ENCODE results near the gene FGF14.
A peak's percentile ranks its signal among the peaks of the same experiment; 100 is the strongest.

Gene FGF14

DNA sequence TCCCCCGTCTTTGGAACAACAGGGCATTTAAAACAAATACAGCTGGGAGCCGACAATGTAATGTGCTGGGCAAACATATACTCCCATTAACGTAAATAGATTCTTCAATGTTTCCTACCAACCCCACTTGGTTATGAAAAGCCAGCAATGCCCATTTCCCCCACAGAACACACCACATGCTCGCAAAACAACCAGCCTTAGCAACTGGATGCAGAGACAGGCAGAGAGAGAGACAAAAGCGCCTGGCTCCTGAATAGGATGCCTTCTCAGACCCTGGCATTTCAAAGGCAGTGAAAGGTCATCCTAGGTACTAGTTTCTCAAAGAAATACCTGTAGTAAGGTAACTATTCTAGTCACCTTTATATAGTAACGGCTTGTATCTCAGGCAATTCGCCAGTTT, 486.5 kb downstream of the FGF14 start:
- no peaks in the 10 kb centered on the region for H3K36me3 Mint-ChIP-seq
- H3K4me3 Mint-ChIP-seq, result no peak overlapping the region
- H3K4me1 Mint-ChIP-seq, result no peaks in the 10 kb centered on the region
- H3K9me3 Mint-ChIP-seq, result peaks cover 3% of the 10 kb centered on the region
- no peak overlapping the region for H3K27ac Mint-ChIP-seq
- peaks cover 24% of the 10 kb centered on the region for H3K27me3 Mint-ChIP-seq
- ATAC-seq, result no peak

DNA sequence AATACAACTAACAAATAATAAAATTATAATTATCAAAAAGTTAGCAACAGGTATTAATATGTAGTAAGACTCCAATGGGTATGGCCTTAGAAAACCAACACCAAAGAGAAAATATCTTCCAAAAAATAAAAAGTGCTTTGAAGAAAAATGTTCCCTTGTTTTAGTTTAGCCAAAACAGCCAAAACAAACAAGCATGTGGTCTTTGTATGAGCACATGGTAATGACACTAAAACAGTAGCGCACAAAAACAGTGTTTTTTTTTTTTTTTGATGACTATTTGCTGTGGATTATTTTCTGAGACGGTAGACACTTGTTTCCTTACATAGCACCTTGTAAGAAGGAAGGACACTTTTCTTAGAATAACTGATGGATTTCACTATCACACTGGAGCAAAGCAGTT, 490.1 kb downstream of the FGF14 start:
- H3K36me3 Mint-ChIP-seq, result no peaks in the 10 kb centered on the region
- no peak for ATAC-seq
- no peak overlapping the region for H3K27ac Mint-ChIP-seq
- peaks cover 8% of the 10 kb centered on the region for H3K9me3 Mint-ChIP-seq
- no peaks in the 10 kb centered on the region for H3K4me1 Mint-ChIP-seq
- H3K4me3 Mint-ChIP-seq, result no peak overlapping the region
- peaks cover 12% of the 10 kb centered on the region for H3K27me3 Mint-ChIP-seq

DNA sequence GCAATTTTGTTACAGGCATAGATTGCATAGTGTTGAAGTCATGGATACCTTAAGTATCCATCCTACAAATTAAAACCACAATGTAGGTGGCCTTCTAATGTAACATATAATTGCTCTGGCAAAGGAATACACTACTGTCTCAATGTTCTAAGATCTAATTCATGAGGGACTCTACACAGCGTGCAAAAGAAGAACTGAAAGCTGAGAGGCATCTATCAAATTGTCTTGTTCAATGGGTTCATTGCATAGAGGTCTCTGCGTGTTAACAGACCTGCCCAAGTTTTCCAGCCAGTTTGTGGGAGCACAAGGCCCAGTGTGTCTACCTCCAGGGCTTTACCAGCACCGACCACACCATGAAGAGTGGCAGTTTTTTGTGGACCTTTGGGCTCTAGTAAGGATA, 498.0 kb downstream of the FGF14 start:
- H3K27ac Mint-ChIP-seq, result no peak overlapping the region
- peaks cover 2% of the 10 kb centered on the region for H3K9me3 Mint-ChIP-seq
- peak; percentile 27 for ATAC-seq

DNA sequence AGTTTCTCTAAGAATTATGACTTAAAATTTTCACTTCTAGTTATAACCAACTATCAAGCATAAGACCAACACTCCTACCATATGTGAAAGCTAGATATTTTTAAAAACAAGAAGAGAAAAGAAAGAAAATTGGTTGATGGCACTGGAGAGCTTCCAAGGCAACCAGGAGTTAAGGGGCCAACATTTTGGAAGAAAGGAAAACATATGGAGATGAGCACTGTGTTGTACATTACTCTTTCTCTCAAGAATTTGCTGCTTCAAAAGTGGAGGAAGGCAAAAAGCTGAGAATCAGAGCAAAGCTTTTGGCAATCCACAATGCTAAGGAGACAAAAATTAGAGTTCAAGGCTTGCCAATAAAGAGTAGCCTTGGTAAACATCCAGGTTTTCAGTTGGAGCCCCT, 503.2 kb downstream of the FGF14 start:
- Mint-ChIP-seq H3K4me1 (no peaks in the 10 kb centered on the region), H3K4me3 (no peak overlapping the region), H3K9me3 (peaks cover 2% of the 10 kb centered on the region), H3K36me3 (no peaks in the 10 kb centered on the region), H3K27me3 (no peaks in the 10 kb centered on the region), H3K27ac (no peak overlapping the region)
- ATAC-seq, result no peak

More for the DNA sequence above, 498.0 kb downstream of the FGF14 start:
- H3K4me3 Mint-ChIP-seq, result no peak overlapping the region
- H3K4me1 Mint-ChIP-seq, result no peaks in the 10 kb centered on the region
- H3K36me3 Mint-ChIP-seq, result no peaks in the 10 kb centered on the region
- no peaks in the 10 kb centered on the region for H3K27me3 Mint-ChIP-seq

DNA sequence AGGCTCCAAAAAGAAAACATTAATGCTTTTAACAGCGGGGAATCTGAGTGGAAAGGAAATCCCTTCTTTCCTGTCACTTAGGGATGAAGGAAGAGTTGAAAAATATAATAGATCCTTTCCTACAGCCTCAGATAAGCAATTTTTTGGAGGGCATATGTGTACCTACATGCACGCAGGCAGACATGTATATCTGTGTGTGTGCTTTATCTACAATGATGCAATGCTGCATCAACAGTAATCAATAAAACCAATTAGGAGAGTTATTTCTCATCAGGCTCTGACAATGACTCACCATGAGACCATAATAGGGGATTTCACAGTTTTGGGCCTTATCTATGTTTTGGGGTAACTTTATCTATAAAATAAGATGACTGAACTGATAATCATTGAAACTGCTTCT, 505.3 kb downstream of the FGF14 start:
- no peak overlapping the region for H3K4me3 Mint-ChIP-seq
- no peak for ATAC-seq
- no peaks in the 10 kb centered on the region for H3K36me3 Mint-ChIP-seq
- H3K27ac Mint-ChIP-seq, result no peak overlapping the region
- peaks cover 2% of the 10 kb centered on the region for H3K9me3 Mint-ChIP-seq
- no peaks in the 10 kb centered on the region for H3K27me3 Mint-ChIP-seq
- H3K4me1 Mint-ChIP-seq, result no peaks in the 10 kb centered on the region

DNA sequence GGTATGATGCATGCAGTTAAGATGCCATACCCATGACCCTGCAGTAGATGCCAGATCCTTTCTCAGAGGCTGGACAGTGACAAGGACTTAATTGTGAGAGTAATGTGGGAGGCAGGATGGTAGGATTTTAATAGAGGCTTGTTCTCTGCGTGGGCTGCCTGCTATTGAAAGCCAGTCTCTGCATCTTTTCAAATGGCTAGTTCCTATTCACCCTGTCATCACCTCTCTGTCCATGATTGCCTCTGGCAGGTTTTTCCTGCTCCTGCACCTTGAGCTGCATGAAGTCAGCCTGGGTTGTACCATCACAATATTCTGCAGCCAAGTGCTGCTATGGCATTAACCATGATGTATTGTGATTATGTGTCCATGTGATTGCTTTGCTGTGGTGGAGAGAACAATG, 508.8 kb downstream of the FGF14 start:
- Mint-ChIP-seq H3K36me3 (no peaks in the 10 kb centered on the region), H3K4me1 (no peaks in the 10 kb centered on the region), H3K27ac (no peak overlapping the region), H3K9me3 (peaks cover 2% of the 10 kb centered on the region), H3K4me3 (no peak overlapping the region), H3K27me3 (no peaks in the 10 kb centered on the region)
- no peak for ATAC-seq

DNA sequence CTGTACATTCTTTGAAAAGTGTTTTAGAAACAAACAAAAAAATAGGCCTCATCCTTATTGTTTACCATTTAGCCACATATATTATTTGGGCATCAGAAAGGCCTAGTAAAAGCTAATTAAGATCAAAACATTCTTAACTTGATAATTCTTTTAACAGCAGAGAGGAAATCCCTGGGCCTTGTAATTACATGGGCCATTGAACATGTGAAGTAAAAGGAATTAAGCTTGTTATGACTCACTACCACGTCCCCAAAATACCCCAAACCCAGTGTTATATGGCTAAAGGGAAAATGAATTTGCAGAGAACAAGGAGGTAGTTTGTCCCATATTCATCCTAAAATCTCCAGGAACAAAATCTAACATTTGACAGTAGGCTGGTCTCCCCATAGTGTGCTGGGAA, 509.6 kb downstream of the FGF14 start:
- no peak overlapping the region for H3K27ac Mint-ChIP-seq
- no peaks in the 10 kb centered on the region for H3K36me3 Mint-ChIP-seq
- no peaks in the 10 kb centered on the region for H3K27me3 Mint-ChIP-seq
- H3K4me3 Mint-ChIP-seq, result no peak overlapping the region
- H3K9me3 Mint-ChIP-seq, result peaks cover 2% of the 10 kb centered on the region
- no peaks in the 10 kb centered on the region for H3K4me1 Mint-ChIP-seq
- ATAC-seq, result no peak

DNA sequence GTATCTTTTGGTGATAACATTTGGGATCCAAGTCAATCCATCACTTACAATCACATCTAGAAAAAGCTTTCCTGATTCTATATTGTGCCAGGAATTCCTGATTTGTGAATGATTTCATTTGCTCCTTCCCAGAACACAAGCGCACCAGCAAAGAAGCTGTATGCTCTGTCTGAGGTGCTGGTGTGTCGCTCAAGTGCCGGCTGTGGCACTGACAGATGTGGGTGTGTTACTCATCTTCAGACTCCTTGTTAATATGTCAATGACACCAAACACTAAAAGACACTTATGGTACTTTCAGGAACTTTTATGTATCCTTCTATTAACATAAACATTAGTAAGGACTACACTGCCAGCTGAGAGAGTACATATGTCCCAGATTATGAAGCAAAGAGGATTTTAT, 520.3 kb downstream of the FGF14 start:
- ATAC-seq, result no peak
- H3K27me3 Mint-ChIP-seq, result no peaks in the 10 kb centered on the region
- no peak overlapping the region for H3K27ac Mint-ChIP-seq
- H3K4me3 Mint-ChIP-seq, result no peak overlapping the region
- no peaks in the 10 kb centered on the region for H3K4me1 Mint-ChIP-seq
- H3K36me3 Mint-ChIP-seq, result no peaks in the 10 kb centered on the region
- H3K9me3 Mint-ChIP-seq, result no peaks in the 10 kb centered on the region

DNA sequence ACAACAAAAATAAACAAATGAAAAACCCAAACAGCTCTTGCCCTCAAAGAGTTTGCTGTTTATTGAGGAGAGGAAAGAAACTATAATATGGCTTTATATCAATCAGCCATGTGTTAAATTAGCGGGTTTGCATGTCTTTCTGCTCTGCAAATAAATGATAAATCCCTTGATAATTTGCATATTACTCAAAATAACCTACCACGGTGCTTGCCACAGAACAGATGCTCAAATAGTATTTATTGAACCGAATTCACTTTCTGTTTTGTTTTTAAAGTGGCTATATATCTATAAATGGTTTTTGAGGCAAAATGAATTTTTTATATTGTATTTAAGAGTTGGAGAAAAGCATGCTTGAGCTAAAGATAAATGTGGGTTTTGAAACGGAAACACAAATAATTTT, 521.3 kb downstream of the FGF14 start:
- H3K9me3 Mint-ChIP-seq, result no peaks in the 10 kb centered on the region
- no peak overlapping the region for H3K27ac Mint-ChIP-seq
- H3K27me3 Mint-ChIP-seq, result no peaks in the 10 kb centered on the region
- no peak for ATAC-seq
- H3K4me3 Mint-ChIP-seq, result no peak overlapping the region
- H3K36me3 Mint-ChIP-seq, result no peaks in the 10 kb centered on the region
- no peaks in the 10 kb centered on the region for H3K4me1 Mint-ChIP-seq

DNA sequence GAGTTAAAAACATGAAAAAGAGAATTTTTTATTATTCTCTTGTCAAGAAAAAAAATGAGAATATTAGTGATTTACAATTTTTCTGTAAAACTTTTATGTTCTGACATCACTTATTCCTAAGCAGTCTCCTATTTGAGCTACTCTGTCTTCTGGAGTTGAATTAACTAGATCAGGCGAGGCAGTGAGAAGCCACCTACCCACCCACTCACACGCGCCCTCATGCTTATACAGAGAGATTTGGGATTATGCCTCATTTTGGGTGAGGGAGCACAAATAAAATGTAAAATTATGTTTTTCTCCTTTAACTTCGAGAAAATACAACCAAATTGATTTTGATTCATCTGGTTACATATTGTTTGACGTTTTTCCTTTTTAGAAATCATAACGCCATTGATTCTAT, 524.9 kb downstream of the FGF14 start:
- no peak for ATAC-seq
- H3K27ac Mint-ChIP-seq, result no peak overlapping the region
- no peak overlapping the region for H3K4me3 Mint-ChIP-seq
- no peaks in the 10 kb centered on the region for H3K9me3 Mint-ChIP-seq
- H3K27me3 Mint-ChIP-seq, result no peaks in the 10 kb centered on the region
- no peaks in the 10 kb centered on the region for H3K4me1 Mint-ChIP-seq
- H3K36me3 Mint-ChIP-seq, result no peaks in the 10 kb centered on the region

DNA sequence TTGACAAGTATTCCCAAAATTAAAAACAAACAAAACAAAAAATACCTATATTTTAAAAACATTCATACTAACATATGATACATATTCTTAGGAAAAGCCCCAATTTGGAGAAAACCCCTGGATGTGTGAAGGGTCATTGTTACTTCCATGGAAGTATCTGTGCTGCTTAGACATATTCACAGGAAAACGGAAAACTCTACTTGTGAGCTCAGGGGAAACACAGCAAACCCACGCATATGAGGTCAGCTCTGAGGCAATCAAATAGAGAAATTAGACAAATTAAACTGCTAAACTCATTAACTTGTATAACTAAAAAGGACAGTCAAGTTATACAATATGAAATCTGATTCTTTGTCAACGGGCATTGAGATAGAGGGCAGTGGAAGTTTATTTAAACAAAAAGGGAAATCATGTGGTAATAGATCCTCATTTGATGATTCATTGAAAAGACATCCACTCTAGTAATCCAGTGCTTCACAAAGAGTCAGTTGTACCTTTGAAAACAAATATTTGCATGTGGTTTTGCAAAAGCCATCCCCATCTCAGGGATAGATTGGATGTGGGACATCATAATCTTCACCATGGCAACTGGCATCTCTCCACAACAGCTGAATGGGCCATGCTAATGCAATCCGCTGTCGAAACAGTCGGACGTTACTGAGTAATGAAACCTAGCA, 526.0 kb downstream of the FGF14 start:
- Mint-ChIP-seq H3K27me3 (no peaks in the 10 kb centered on the region), H3K4me3 (no peak overlapping the region), H3K4me1 (no peaks in the 10 kb centered on the region), H3K36me3 (no peaks in the 10 kb centered on the region), H3K9me3 (no peaks in the 10 kb centered on the region), H3K27ac (no peak overlapping the region)
- no peak for ATAC-seq

DNA sequence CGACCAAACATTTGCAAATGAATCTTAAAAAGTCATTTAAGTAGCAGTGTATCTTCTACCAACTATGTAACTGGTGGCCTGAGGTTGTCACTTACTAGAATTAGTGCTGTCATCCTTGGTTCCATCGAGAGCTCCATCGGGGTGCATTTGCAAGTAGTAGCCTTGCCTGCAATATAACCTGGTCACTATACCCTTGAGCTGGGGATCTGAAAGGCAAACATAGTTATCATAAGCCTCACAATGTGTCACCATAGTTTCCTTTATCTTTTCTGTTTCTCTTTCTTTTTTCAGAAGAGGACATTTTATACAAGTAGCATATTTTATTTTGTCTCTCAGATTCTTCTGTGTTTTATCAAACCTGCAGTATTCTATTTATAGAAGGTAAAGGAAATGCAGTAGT, 526.8 kb downstream of the FGF14 start:
- Mint-ChIP-seq H3K4me3 (no peak overlapping the region), H3K4me1 (no peaks in the 10 kb centered on the region), H3K9me3 (no peaks in the 10 kb centered on the region), H3K27ac (no peak overlapping the region), H3K27me3 (no peaks in the 10 kb centered on the region), H3K36me3 (no peaks in the 10 kb centered on the region)
- no peak for ATAC-seq

DNA sequence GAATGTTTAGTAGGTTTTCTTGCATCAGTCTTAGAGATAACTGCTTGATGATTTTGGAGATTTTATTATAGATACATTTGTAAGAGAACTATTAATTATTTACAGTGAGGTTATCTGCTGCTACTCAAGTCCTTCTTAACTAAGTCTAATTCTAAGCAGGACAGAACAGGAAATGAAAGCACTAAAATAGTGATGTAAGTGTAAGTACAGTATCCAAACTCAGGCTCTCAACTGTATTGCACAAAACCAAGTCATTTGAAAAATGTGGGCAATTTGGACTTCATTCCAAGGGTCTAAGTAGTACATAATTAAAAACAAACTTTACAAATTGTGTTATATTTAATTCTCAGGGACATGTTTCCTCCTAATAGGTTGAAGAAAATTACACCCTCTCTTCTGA, 532.3 kb downstream of the FGF14 start:
- Mint-ChIP-seq H3K27me3 (no peaks in the 10 kb centered on the region), H3K36me3 (no peaks in the 10 kb centered on the region), H3K4me3 (no peak overlapping the region), H3K9me3 (no peaks in the 10 kb centered on the region), H3K4me1 (no peaks in the 10 kb centered on the region), H3K27ac (no peak overlapping the region)
- ATAC-seq, result no peak

DNA sequence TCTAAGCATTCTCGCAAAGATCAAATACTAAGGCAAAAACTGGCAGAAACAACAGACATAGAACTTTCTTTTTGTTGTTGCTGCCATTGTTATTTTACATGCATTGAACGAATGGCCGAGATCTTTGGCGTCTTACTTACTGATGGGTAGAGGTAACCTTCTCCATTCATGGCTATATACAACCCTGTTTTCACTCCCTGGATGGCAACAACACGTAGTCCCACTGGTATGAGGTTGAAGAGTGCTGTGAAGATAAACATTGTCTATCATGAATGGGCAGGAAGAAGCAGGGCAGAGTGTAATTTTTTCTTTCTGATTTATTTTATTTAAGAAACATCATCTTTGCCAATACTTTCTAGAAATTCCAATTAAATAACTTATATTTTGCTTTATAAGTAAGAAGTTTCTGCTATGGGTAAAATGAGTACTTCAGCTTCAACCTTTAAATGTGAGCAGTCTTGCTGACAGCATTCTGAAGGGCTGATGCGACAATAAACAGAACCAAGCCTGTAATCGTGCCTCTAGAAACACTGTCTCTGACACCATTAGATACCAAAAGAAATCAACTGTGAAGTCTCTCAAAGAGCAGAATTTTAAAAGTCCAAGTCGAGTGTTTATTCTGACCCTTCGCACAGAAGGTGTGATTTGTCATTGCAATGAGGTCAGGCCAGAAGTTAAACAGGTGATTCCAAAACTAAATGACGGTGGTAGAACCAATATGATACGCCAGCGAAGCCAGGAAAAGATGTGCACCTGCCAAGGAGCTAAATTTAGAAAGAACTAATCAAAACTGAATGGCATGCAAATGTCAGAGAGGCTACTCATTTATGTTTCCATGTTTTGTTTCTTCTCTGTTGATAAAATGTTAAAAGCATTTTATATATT, 533.0 kb downstream of the FGF14 start:
- Mint-ChIP-seq H3K36me3 (no peaks in the 10 kb centered on the region), H3K27ac (no peak overlapping the region), H3K4me1 (no peaks in the 10 kb centered on the region), H3K27me3 (no peaks in the 10 kb centered on the region), H3K4me3 (no peak overlapping the region), H3K9me3 (no peaks in the 10 kb centered on the region)
- no peak for ATAC-seq

DNA sequence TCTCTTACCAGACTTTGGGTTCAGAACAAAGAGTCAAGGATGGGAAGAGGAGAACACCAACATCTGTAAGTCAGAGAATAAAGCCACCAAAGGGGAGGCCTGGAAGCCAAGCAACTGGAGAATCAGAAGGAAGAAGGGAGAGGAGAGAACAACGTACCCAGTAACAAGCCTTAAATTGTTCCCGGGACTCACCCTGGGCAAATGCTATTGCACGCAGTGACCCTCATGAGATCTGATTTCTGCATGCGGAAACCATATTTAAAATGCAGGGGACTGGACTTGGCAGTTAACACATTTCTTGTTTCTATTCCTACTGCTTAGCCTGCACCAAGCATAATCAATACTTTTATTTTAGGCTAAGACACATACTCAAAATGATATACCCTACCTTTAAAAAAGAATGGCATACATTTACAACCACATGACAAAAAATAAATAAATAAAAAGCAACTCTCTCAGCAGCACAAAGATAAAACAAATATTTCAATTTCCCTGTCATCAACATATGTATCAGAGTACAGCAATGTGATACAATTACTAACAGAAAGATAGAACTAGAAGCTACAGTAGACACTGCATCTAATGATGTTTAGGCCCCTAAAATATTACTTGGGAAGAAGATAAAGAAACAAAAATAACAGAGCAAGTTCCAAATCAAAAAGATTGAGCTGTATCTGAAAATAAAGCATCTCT, 534.8 kb downstream of the FGF14 start:
- Mint-ChIP-seq H3K36me3 (no peaks in the 10 kb centered on the region), H3K4me1 (no peaks in the 10 kb centered on the region), H3K27ac (no peak overlapping the region), H3K9me3 (no peaks in the 10 kb centered on the region), H3K27me3 (no peaks in the 10 kb centered on the region), H3K4me3 (no peak overlapping the region)
- ATAC-seq, result no peak

DNA sequence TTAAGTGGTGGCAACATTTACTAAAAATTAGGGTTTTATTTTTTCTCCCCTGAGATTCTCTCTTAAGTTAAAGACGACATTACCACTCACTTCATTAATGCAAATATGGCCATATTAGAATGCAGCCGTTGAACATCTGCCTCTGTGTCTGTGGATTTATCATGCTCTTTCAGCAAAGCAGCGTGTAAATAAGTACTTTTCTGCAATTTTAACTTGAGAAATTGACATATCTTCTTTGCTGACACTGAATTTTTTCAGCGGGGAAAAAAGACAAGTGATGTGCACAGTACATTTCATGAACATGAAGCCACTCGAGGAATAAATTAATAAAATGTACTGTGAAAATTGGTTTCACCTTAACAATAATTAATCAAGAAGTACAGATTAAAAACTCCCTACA, 543.0 kb downstream of the FGF14 start:
- Mint-ChIP-seq H3K27ac (no peak overlapping the region), H3K27me3 (no peaks in the 10 kb centered on the region), H3K36me3 (no peaks in the 10 kb centered on the region), H3K4me3 (no peak overlapping the region), H3K4me1 (no peaks in the 10 kb centered on the region), H3K9me3 (no peaks in the 10 kb centered on the region)
- ATAC-seq, result no peak

Measured in stimulated activated memory B cell treated with anti-CD40 and anti-IgM and Interleukin-4, amounts not matched to agents 10 μg/mL and 1 μg/mL and 100 μg/mL, for 72 hours (primary cell).